MV-4-11 (cell line): Measurements from ENCODE around the gene NSUN7.
A peak's percentile ranks its signal among the peaks of the same experiment; 100 is the strongest.
"Not testable (repeated sequence)": the region's sequence is repeated elsewhere in the genome, so short reads cannot be mapped to it uniquely, and the experiment has no call there.

Source experiments
- DNase-seq: peaks from one replicate; lab custom pipeline; 2025; lab: John Stamatoyannopoulos, UW

The NSUN7 gene, protein sequence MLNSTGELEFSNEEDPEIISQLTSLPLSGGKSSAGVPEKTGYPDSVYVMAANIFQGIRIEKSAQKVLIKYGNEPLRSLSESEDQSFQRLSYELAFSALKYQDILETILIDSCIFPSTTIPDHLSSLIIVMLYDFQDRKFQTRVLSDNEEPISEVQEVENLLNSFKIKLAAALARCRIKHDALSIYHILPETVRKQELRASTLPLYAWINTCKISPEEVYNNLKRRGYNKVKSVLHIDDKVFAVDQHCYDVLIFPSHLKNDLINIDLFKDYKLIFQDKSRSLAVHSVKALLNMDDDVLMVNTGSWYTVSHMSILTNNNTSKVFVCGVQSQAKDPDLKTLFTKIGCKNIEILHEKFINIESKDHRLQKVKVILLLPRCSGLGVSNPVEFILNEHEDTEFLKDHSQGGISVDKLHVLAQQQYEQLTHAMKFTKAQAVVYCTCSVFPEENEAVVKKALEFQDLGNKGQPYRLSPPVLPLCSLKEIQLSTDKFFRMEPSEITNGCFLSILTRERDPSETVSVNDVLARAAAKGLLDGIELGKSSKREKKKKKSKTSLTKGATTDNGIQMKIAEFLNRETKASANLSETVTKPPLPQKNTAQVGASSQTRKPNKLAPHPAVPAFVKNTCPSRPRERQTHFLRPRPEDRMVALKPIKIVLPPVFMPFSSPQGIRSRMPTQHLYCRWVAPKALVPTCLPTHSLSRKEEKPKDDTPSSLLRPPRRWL

DNA sequence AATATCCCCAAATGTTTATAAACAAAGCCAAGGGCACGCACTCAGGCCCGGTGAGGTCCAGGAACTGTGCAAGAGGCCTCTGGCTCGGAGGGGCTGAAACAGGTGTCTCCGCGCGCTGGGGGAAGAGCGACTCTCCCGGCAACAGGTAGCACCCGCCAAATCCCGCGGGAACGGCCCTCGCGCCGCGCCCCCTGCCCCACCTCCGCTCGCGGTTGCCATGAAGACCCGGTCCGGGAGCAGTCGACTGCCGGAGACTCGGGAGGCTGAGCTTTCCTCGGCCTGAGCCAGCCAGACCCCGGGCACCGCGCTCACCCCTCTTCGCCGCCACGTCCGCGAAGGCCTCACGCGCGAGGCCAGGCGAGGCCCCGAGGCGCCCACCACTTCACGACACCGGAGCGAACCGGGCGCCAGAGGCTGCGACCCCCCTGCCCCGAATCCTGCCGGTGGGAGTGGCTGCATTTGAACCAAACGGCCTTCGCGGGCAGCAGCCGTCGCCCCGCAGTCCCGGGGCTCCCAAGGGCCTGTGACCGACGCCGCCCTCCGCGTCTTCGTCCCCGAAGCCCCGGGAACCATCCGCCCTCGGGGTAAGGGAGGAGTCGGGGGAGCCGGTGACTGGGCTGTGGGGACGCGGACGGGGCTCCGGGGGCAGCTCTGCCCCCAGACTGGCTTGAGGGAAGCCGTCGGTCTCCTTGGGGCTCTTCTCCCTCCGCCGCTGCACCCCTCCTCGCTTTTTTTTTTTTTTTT, at the start of gene NSUN7:
Gene NSUN7, plus strand, starts transcription at position 239 of the 744 bp plus-strand sequence. CDS start 739 bp downstream, outside the sequence.
- DNase-seq, result no peak

- no peak for DNase-seq
Observed at GRCh38 chr4:40702137-40702799, 47.5 kb upstream of the NSUN7 start.

GRCh38 chr4:40702800-40703151, 47.0 kb upstream of the NSUN7 start:
- DNase-seq, result no peak

GRCh38 chr4:40704073-40704472, 45.7 kb upstream of the NSUN7 start:
- DNase-seq, result no peak

GRCh38 chr4:40710484-40711254, 39.1 kb upstream of the NSUN7 start:
- peak; percentile 89 for DNase-seq

DNA sequence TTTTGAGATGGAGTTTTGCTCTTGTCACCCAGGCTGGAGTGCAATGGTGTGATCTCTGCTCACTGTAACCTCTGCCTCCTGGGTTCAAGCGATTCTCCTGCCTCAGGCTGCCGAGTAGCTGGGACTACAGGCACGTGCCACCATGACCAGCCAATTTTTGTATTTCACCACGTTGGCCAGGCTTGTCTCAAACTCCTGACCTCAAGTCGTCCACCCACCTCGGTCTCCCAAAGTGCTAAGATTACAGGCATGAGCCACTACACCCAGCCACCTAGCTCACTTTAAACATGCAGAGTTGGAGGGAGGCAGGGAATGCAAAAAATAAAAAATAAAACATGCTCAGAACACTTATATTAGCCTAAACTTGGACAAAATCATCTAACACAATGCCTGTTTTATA, 36.8 kb upstream of the NSUN7 start:
- DNase-seq, result not testable (repeated sequence)

- DNase-seq, result no peak
Observed at GRCh38 chr4:40713798-40714197, 36.0 kb upstream of the NSUN7 start.

DNA sequence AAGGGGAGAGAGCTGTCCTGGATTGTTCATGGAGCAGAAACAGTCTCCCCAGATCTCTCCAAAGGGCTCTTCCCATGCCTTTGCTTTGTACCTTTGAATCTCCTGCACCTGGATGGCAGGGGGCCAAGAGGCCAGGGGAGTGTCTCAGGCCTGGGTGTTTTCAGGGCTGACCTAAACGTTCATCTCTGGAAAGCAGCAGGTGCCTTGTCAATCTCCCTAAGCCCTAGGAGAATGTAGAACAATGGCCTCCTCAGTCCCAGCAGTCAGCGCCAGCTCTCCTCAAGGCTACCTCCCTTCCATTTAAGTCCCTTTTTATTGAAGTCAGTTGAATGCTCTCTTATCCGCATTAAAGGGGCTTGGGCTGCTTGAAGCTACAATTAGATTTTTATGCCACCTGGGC, 31.2 kb upstream of the NSUN7 start:
- no peak for DNase-seq

DNA sequence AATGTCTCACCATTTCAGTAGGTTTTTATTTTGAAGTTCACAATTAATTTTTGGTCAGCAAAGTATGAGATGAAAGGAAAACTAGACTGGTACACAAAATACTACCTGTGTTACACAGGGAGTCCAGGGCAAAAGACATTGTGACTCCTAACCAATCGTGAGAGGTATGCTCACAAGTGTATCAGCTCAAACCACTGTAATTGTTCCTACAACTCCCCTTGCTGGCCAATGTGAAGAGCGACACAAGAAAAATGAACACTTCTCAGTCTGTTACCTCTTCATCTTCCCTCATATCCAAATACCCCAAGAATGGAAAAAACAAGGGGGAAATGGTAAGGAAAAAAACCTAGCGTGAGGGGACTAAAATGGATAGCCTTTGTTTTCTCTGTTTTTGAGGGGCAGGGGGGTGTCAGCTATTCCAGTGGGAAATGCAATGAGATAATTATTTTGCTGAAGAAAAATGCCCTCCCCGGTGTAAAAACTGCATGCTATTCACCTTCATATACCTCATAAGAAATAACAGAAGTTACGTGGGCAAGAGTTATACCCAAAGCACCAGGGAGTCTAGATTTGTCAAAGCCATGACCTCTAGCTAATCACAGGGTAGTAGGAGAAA, 30.6 kb upstream of the NSUN7 start:
- DNase-seq, result peak; percentile 49

DNA sequence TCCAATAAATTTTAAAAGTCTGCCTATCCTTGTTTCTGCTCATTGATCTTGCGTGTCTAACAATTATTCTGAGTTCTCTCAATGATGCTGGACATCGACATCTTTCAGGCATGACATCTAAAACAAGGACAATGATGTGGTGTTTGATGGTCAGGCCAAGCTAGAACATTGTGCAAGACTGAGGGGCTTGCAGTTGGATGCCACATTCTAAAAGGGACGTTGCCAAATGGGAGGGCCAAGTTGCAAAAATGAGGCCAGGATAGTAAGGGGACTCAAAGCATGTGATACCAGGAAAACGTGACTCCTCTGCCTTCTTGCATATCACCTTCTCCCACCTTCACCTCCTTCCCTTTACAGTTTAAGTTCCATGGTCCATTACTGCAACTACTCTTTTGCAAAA, 29.4 kb upstream of the NSUN7 start:
- DNase-seq, result no peak

GRCh38 chr4:40720916-40721315, 28.8 kb upstream of the NSUN7 start:
- peak; percentile 69 for DNase-seq

- peak; percentile 8 for DNase-seq
Observed at GRCh38 chr4:40721730-40722171, 28.0 kb upstream of the NSUN7 start.

GRCh38 chr4:40722576-40723161, 27.1 kb upstream of the NSUN7 start:
- peak; percentile 96 for DNase-seq

DNA sequence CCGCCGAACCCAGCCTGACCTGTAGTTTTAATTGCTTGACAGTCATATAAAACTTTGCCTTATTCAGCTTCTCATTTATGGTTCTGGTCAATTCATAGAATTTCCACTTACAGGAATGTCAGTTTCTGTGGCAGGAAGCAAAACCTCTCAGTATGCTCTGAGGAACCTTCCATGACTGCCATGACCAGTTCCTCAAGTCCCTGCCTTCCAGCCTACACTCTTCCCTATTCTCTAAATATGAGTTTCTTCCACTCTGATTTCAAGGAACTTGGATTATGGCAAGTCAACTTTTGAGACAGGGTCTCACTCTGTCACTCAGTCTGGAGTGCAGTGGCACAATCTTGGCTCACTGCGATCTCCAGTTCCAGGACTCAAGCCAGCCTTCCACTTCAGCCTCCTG, 26.0 kb upstream of the NSUN7 start:
- peak; percentile 30 for DNase-seq

DNA sequence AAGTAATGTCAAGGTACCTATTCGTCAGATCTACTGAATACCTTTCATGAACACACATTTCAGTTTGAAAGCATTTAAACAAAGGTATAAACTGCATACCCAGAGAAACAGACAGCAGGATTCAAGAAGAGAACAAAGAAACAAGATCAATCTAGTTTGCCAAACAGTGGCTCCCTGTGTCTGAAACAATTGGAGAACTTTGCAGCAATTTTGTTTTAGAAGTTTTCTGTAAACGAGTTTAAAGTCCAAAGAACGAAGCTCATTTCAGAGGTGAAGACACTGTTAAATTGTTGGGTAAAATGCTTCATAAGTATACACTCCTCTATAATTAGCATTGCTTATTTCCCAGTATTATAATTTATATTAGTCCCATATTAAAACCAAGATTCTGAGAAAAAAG, 21.4 kb upstream of the NSUN7 start:
- no peak for DNase-seq

DNA sequence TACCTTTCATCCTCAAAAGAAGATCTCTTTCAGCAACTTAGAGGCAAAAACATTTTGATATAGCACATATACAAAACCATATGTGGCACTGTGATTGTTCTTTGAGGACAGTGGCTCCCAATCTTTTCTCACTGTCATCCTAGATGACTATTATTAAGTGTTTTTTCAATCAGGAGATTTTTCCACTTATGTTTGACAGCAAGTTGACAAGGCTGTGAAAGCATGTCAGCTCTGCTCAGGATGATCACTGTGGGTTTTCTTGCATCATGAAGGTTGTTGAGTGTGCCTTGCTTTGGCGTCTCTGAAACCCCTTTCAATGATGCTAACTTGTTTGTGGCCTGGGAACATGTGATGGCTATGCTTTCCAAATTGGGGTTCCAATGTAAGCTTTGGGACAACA, 20.2 kb upstream of the NSUN7 start:
- DNase-seq, result no peak

GRCh38 chr4:40730091-40730679, 19.6 kb upstream of the NSUN7 start:
- DNase-seq, result peak; percentile 80

DNA sequence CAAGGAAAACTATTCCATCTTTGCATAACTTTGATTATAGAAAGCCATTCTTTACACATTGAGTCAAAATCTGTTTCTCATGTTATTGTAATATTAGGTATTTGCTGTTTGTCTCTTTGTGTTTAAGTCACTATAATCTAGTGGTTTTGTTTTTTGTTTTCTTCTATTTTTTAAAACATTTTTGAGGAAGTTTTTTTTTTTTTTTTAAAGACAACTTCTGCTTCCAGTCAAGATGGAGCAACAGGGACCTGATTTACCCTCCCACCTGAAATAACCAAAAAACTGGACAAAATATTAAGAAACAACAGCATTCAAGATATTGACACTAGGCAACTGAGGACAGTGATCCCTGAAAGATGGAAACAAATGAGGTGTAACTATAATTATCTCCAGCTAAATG, 18.4 kb upstream of the NSUN7 start:
- peak; percentile 22 for DNase-seq

DNA sequence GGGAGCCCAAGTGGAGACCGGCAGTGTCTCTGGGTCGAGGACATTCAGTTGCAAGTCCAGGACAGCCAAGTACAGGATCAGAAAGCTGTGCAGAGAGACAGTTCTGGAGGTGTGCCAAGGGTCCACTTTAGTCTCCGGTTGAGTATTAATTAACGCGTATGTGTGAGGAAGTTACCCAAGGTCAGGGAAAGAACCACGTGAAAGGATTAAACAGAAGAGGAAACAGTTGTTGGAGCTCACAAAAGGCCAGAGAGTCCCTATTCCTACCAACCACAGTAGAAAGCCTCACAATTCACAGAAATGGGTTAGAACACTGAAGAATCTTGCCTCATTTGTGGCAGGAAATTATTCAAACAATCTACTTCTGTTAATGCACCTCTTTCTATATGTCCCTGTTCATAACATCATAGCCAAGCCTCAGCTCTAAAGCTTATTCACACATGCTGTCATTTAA, 17.9 kb upstream of the NSUN7 start:
- DNase-seq, result peak; percentile 97

GRCh38 chr4:40733752-40734151, 16.0 kb upstream of the NSUN7 start:
- DNase-seq, result no peak
